H1 (cell line): ENCODE results near the gene DCBLD2. TPM values are rescaled to one million over a fixed set of nuclear protein-coding genes. Genes with fewer than 3 reads are reported as not detected.

Experiments
- CTCF ChIA-PET: fragments of 300-600 bp; sonication (Branson Sonifier 250); formaldehyde crosslinking; loops from one replicate; lab custom pipeline; 2021; ENCODE audit not compliant: partially characterized antibody; lab: Charles Lee
- POLR2A ChIA-PET: fragments of 300-600 bp; sonication (Branson Sonifier 250); formaldehyde crosslinking; loops from one replicate; lab custom pipeline; 2021; ENCODE audit warnings: inconsistent platforms; ENCODE audit not compliant: partially characterized antibody; lab: Charles Lee
- DNase-seq, 2 experiments: peaks; one replicate each; pipeline versions ENCODE4 v3.0.0 to v3.0.0-alpha.2; 2010 to 2022; ENCODE audit warnings: low spot score in 2 of 2, low read depth in 1 of 2, mixed read lengths in 1 of 2
- FAIRE-seq: peaks from 2 replicates; lab custom pipeline; 2011; peaks lifted over from hg19 to GRCh38; lab: Jason Lieb, UNC
- H2AFZ ChIP-seq: 2 replicates; pipeline ENCODE4 v1.8.1; 2012; ENCODE audit warnings: low read length, inconsistent platforms
- H2AK5ac ChIP-seq: 2 replicates; pipeline ENCODE4 v1.6.1; 2013; ENCODE audit warnings: low read depth, low read length
- H2BK120ac ChIP-seq: replicated peaks from 2 replicates; pipeline ENCODE3; 2013; ENCODE audit warnings: low read depth, low read length, inconsistent platforms
- H2BK12ac ChIP-seq: 2 replicates; pipeline ENCODE4 v1.6.1; 2013; ENCODE audit warnings: low read depth, low read length
- H2BK15ac ChIP-seq: 2 replicates; pipeline ENCODE4 v1.6.1; 2013; ENCODE audit warnings: low read length
- H2BK20ac ChIP-seq: 2 replicates; pipeline ENCODE4 v1.6.1; 2013; ENCODE audit warnings: low read length
- H2BK5ac ChIP-seq: 2 replicates; pipeline ENCODE4 v1.6.1; 2013; ENCODE audit warnings: low read depth, low read length
- H3K14ac ChIP-seq: 2 replicates; pipeline ENCODE4 v1.6.1; 2013; ENCODE audit warnings: inconsistent platforms; ENCODE audit not compliant: insufficient read length
- H3K18ac ChIP-seq: 2 replicates; pipeline ENCODE4 v1.6.1; 2013; ENCODE audit warnings: low read length; ENCODE audit errors: extremely low read depth
- H3K23ac ChIP-seq: 2 replicates; pipeline ENCODE4 v1.6.1; 2013; ENCODE audit warnings: inconsistent platforms; ENCODE audit not compliant: insufficient read length
- H3K23me2 ChIP-seq: 2 replicates; pipeline ENCODE4 v1.6.1; 2013; ENCODE audit warnings: low read depth, low read length
- H3K27ac ChIP-seq: 2 replicates; pipeline ENCODE4 v1.6.1; 2011; ENCODE audit warnings: low read depth, low read length, inconsistent platforms
- H3K27me3 ChIP-seq, 4 experiments: replicated peaks in 1 of 4; 1 replicate in 1 of 4; 2 replicates in 3 of 4; pipeline versions ENCODE4 v1.6.1 to v1.8.1; 2011 to 2013; ENCODE audit warnings: low read length in 3 of 4, mild to moderate bottlenecking in 3 of 4, inconsistent platforms in 2 of 4, mixed read lengths in 2 of 4, moderate library complexity in 1 of 4; ENCODE audit not compliant: control insufficient read depth in 3 of 4, insufficient read depth in 3 of 4; ENCODE audit errors: extremely low read depth in 1 of 4
- H3K36me3 ChIP-seq, 4 experiments: 2 replicates each; pipeline versions ENCODE4 v1.6.1 to v1.8.1; 2011 to 2013; ENCODE audit warnings: mild to moderate bottlenecking in 4 of 4, low read length in 3 of 4, moderate library complexity in 2 of 4, control low read depth in 1 of 4, inconsistent platforms in 1 of 4; ENCODE audit not compliant: insufficient read depth in 4 of 4, control insufficient read depth in 2 of 4
- H3K4ac ChIP-seq: replicated peaks from 2 replicates; pipeline ENCODE3; 2013; ENCODE audit warnings: low read length, low read depth, mixed read lengths, inconsistent platforms; ENCODE audit not compliant: insufficient read length
- H3K4me1 ChIP-seq, 4 experiments: replicated peaks in 1 of 4; 1 replicate in 1 of 4; 2 replicates in 3 of 4; pipeline versions ENCODE4 v1.6.1 to v1.8.1; 2011 to 2013; ENCODE audit warnings: low read length in 3 of 4, inconsistent platforms in 2 of 4, mixed read lengths in 1 of 4; ENCODE audit not compliant: insufficient read depth in 4 of 4, control insufficient read depth in 3 of 4
- H3K4me2 ChIP-seq, 2 experiments: 2 replicates each; pipeline versions ENCODE4 v1.6.1 to v1.8.1; 2011 to 2013; ENCODE audit warnings: low read depth in 2 of 2, low read length in 2 of 2, control low read depth in 1 of 2, inconsistent platforms in 1 of 2, mild to moderate bottlenecking in 1 of 2; ENCODE audit not compliant: insufficient read depth in 1 of 2
- H3K4me3 ChIP-seq, 4 experiments: fragments of 200-600, 300-600 bp in 1 of 4; sonication (generic), shearing (Covaris generic), sonication (Bioruptor Twin) in 1 of 4; 2 replicates each; pipeline versions ENCODE4 v1.5.1 to v1.8.1; 2011 to 2016; ENCODE audit warnings: low read length in 4 of 4, low read depth in 3 of 4, control low read depth in 2 of 4, inconsistent platforms in 2 of 4, mild to moderate bottlenecking in 2 of 4, mixed read lengths in 1 of 4, moderate library complexity in 1 of 4; ENCODE audit not compliant: insufficient read depth in 2 of 4; ENCODE audit errors: extremely low read depth in 1 of 4
- H3K56ac ChIP-seq: replicated peaks from 2 replicates; pipeline ENCODE3; 2013; ENCODE audit warnings: low read depth, mild to moderate bottlenecking, mixed read lengths, low read length, inconsistent platforms; ENCODE audit not compliant: insufficient read length
- H3K79me1 ChIP-seq: 2 replicates; pipeline ENCODE4 v1.6.1; 2013; ENCODE audit warnings: low read depth, low read length, control low read depth
- H3K79me2 ChIP-seq, 2 experiments: 2 replicates each; pipeline versions ENCODE4 v1.6.1 to v1.8.1; 2012 to 2013; ENCODE audit warnings: low read length in 2 of 2, mild to moderate bottlenecking in 2 of 2, inconsistent platforms in 1 of 2; ENCODE audit not compliant: insufficient read depth in 2 of 2, control insufficient read depth in 1 of 2
- H3K9ac ChIP-seq, 4 experiments: replicated peaks in 1 of 4; 1 replicate in 1 of 4; 2 replicates in 3 of 4; pipeline versions ENCODE4 v1.6.1 to v1.8.1; 2011 to 2013; ENCODE audit warnings: low read depth in 3 of 4, low read length in 3 of 4, control low read depth in 2 of 4, mild to moderate bottlenecking in 2 of 4, moderate library complexity in 2 of 4, inconsistent platforms in 1 of 4; ENCODE audit errors: extremely low read depth in 1 of 4
- H3K9me3 ChIP-seq, 2 experiments: 2 replicates each; pipeline versions ENCODE4 v1.6.1 to v1.8.1; 2012 to 2013; ENCODE audit warnings: mild to moderate bottlenecking in 2 of 2, moderate library complexity in 2 of 2, control low read depth in 1 of 2, inconsistent platforms in 1 of 2, low read depth in 1 of 2, low read length in 1 of 2, mixed read lengths in 1 of 2; ENCODE audit not compliant: insufficient read depth in 2 of 2
- H4K20me1 ChIP-seq, 2 experiments: replicated peaks in 1 of 2; 2 replicates each; pipeline versions ENCODE3 to v1.8.1; 2011 to 2013; ENCODE audit warnings: inconsistent platforms in 2 of 2, low read length in 2 of 2, mild to moderate bottlenecking in 1 of 2; ENCODE audit not compliant: insufficient read depth in 2 of 2, control insufficient read depth in 1 of 2
- H4K5ac ChIP-seq: 2 replicates; pipeline ENCODE4 v1.6.1; 2013; ENCODE audit warnings: low read length, low read depth, mixed read lengths, inconsistent platforms; ENCODE audit not compliant: insufficient read length
- H4K8ac ChIP-seq: 2 replicates; pipeline ENCODE4 v1.8.0; 2013; ENCODE audit warnings: mild to moderate bottlenecking, moderate library complexity, low read length, inconsistent platforms; ENCODE audit not compliant: insufficient read depth; ENCODE audit errors: extremely low read depth
- H4K91ac ChIP-seq: replicated peaks from 2 replicates; pipeline ENCODE3; 2013; ENCODE audit warnings: low read length, mixed read lengths, inconsistent platforms; ENCODE audit not compliant: insufficient read length
- CREB1 ChIP-seq: IDR thresholded peaks from 2 replicates; pipeline ENCODE4 v1.6.1; 2012; ENCODE audit warnings: inconsistent platforms
- HDAC2 ChIP-seq, 2 experiments: fragments of 300-600 bp in 1 of 2; sonication (generic) in 1 of 2; IDR thresholded peaks; 2 replicates each; pipeline ENCODE4 v1.6.1; 2011 to 2012; ENCODE audit warnings: low read depth in 2 of 2, low read length in 2 of 2, mild to moderate bottlenecking in 2 of 2, moderate library complexity in 2 of 2, borderline replicate concordance in 1 of 2, inconsistent platforms in 1 of 2
- KDM1A ChIP-seq: fragments of 200-600, 300-600 bp; sonication (generic); IDR thresholded peaks from 2 replicates; pipeline ENCODE4 v1.7.1; 2016; ENCODE audit warnings: mild to moderate bottlenecking, low read length, borderline replicate concordance
- KDM4A ChIP-seq: IDR thresholded peaks from one replicate; pipeline ENCODE4 v1.7.1; 2012; ENCODE audit warnings: low read depth, mild to moderate bottlenecking, moderate library complexity, low read length, inconsistent platforms; ENCODE audit not compliant: severe bottlenecking
- MAFK ChIP-seq: IDR thresholded peaks from 2 replicates; pipeline ENCODE4 v1.6.1; 2012; ENCODE audit warnings: low read depth, mild to moderate bottlenecking, improper control_type of control experiment, low read length
- RAD21 ChIP-seq, 2 experiments: IDR thresholded peaks in 1 of 2; conservative IDR thresholded peaks in 1 of 2; 2 replicates each; pipeline ENCODE4 v1.6.1; 2011; ENCODE audit warnings: low read depth in 2 of 2, low read length in 2 of 2, improper control_type of control experiment in 1 of 2, inconsistent platforms in 1 of 2, mild to moderate bottlenecking in 1 of 2, moderate library complexity in 1 of 2
- TBP ChIP-seq: IDR thresholded peaks from 2 replicates; pipeline ENCODE4 v1.6.1; 2011; ENCODE audit warnings: low read depth, low read length, improper control_type of control experiment
- WGBS, 2 experiments: shearing (Covaris generic) in 1 of 2; methylation state at CpG; one replicate each; pipeline versions ENCODE4 v1.1.6 to v1.1.7; 2013 to 2015; ENCODE audit warnings: low lambda C conversion rate in 2 of 2, mixed read lengths in 2 of 2, inconsistent platforms in 1 of 2, low coverage in 1 of 2, missing lambda C conversion rate in 1 of 2; ENCODE audit not compliant: insufficient replicate concordance in 2 of 2, insufficient coverage in 1 of 2, insufficient read length in 1 of 2; ENCODE audit errors: extremely low coverage in 1 of 2, missing lambda C conversion rate in 1 of 2; 5-methylcytosine and 5-hydroxymethylcytosine counted together
- polyA plus RNA-seq, 7 experiments: library from polyadenylated mRNA; depleted of rRNA in 3 of 7; stranded (reverse) in 5 of 7; unstranded in 2 of 7; fragments of >200 nt in 5 of 7; fragments of 200-250 nt in 2 of 7; gene quantifications; 1 replicate in 5 of 7; 2 replicates in 1 of 7; 4 replicates in 1 of 7; pipeline versions ENCODE4 v1.2.1 to v1.2.3, GENCODE V29; 2011 to 2013; ENCODE audit warnings: missing spikeins in 2 of 7, mixed read lengths in 2 of 7
- total RNA-seq: library from RNA; stranded (reverse); fragmentation: NEBNext Ultra II Directional; extraction: Animal tissue kit (Norgen Biotek cat#: 25700); gene quantifications from 2 replicates; pipeline ENCODE4 v1.2.1, GENCODE V29; 2021
- TF ChIP-seq, protein P1 (sequence below), 3 experiments: IDR thresholded peaks; 1 replicate in 2 of 3; 2 replicates in 1 of 3; pipeline versions ENCODE4 v1.5.1 to v1.6.1; 2011; ENCODE audit warnings: low read length in 3 of 3, mild to moderate bottlenecking in 3 of 3, inconsistent platforms in 2 of 3, low read depth in 1 of 3, moderate library complexity in 1 of 3; ENCODE audit not compliant: insufficient read depth in 1 of 3; ENCODE audit errors: control extremely low read depth in 1 of 3

The DCBLD2 gene
- total and polyA plus RNA-seq, 2 of the 8 experiments (the other 6 are each of a cell fraction or from before 2014, with no cell fraction given) = 19.6 to 63.8 TPM

DNA sequence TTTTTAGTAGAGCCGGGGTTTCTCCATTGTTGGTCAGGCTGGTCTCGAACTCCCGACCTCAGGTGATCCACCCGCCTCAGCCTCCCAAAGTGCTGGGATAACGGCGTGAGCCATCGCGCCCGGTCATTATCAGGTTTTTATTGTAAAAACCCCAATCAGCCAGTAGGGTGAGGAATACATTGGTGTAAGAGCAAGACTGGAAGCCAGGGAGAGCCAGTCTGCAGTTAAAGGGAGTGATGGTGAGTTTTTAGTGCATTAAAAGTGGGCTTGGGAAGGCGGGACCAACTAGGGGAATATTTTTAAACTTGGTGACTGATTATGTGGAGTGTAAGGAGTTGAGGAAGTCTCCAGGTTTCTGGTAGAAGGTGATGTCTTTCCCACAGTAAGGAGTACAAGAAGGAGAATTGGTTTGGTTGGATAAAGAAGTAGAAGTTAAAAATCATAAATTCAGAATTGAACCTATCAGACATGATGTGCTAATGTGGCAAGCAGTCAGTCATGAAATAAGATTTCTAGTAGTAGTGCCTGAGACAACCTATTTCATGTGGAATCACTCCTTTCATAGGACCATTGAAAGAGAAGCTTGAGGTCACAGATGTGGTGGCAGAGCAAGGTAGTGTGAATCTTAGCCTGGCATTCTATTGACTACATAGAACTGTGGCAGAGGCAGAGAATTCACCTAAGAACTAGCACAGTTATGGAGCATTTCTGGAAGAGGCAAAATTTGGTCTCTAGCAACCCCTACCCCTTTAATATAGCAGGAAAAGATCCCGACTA lies 2.4 kb upstream of the DCBLD2 start:
- H3K4ac ChIP-seq = no peak overlapping the region
- no peak overlapping the region for H3K18ac ChIP-seq
- no peak overlapping the region for H3K14ac ChIP-seq
- H2BK5ac ChIP-seq = no peak overlapping the region
- no peak overlapping the region for H2BK15ac ChIP-seq
- H3K9me3 ChIP-seq = no peaks in the 10 kb centered on the region; a peak in 1 of 4 replicates
- H2BK12ac ChIP-seq = no peak overlapping the region
- H4K5ac ChIP-seq = no peak overlapping the region
- H2AFZ ChIP-seq = no peak overlapping the region
- H3K23me2 ChIP-seq = no peaks in the 10 kb centered on the region; the same call in none of the 2 replicates
- DNase-seq = no peak
- peaks cover 0 to 20% of the 10 kb centered on the region in 2 experiments; a peak in 3 of 4 replicates for H3K79me2 ChIP-seq
- ChIA-PET CTCF (interaction anchor here (0.7 kb wide), 1 partner anchor 10 kb away, joined by 3 read pairs; no protein-coding TSS in a partner anchor), POLR2A (interaction anchor here (4.5 kb wide), 1 partner anchor 13 kb away, joined by 54 read pairs; no protein-coding TSS in a partner anchor)
- 88% methylated on average over 11 of the region's 11 CpGs; no CpG with 5 or more reads in 1 of the 2 experiments for WGBS, 2 experiments
- no peak overlapping the region for H3K56ac ChIP-seq
- no peak overlapping the region for H3K23ac ChIP-seq
- H4K91ac ChIP-seq = no peak overlapping the region
- H3K27me3 ChIP-seq = no peaks in the 10 kb centered on the region
- peaks cover 0 to 5% of the 10 kb centered on the region in 2 experiments for H4K20me1 ChIP-seq
- no peaks in the 10 kb centered on the region for H3K36me3 ChIP-seq
- no peak overlapping the region for H2BK120ac ChIP-seq
- H3K4me1 ChIP-seq = peaks cover 0 to 11% (median 4%) of the 10 kb centered on the region in 4 experiments; a peak in 4 of 7 replicates
- H2BK20ac ChIP-seq = no peak overlapping the region
- no peak overlapping the region for H4K8ac ChIP-seq
- no peak overlapping the region for H2AK5ac ChIP-seq
- H3K79me1 ChIP-seq = no peaks in the 10 kb centered on the region
- no peak overlapping the region for H3K4me3 ChIP-seq
- no peak overlapping the region for H3K9ac ChIP-seq
- peak overlapping the region in 1 of 2 experiments; percentile 81; a peak in 1 of 4 replicates for H3K4me2 ChIP-seq
- no peak overlapping the region for H3K27ac ChIP-seq
- no peak for FAIRE-seq
- no peak for TF ChIP-seq CREB1
- no peak for TF ChIP-seq HDAC2 (IDR thresholded peaks at IDR 0.05; ENCODE audit: borderline replicate concordance in 1 of 2, low read depth in 2 of 2, low read length in 2 of 2)
- no peak for TF ChIP-seq MAFK
- TF ChIP-seq KDM4A = no peak
- TF ChIP-seq, protein P1, sequence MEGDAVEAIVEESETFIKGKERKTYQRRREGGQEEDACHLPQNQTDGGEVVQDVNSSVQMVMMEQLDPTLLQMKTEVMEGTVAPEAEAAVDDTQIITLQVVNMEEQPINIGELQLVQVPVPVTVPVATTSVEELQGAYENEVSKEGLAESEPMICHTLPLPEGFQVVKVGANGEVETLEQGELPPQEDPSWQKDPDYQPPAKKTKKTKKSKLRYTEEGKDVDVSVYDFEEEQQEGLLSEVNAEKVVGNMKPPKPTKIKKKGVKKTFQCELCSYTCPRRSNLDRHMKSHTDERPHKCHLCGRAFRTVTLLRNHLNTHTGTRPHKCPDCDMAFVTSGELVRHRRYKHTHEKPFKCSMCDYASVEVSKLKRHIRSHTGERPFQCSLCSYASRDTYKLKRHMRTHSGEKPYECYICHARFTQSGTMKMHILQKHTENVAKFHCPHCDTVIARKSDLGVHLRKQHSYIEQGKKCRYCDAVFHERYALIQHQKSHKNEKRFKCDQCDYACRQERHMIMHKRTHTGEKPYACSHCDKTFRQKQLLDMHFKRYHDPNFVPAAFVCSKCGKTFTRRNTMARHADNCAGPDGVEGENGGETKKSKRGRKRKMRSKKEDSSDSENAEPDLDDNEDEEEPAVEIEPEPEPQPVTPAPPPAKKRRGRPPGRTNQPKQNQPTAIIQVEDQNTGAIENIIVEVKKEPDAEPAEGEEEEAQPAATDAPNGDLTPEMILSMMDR (IDR thresholded peaks at IDR 0.05; ENCODE audit: control extremely low read depth in 1 of 3, insufficient read depth in 1 of 3, low read depth in 1 of 3, low read length in 3 of 3) = peak in 2 of 3 experiments; percentile 21 to 36; a peak in 2 of 4 replicates
- TF ChIP-seq KDM1A = no peak
- TF ChIP-seq TBP = no peak
- TF ChIP-seq RAD21 (IDR thresholded peaks at IDR 0.05 in 1 of 2, conservative IDR thresholded peaks at IDR 0.05 in 1 of 2; ENCODE audit: low read depth in 2 of 2, low read length in 2 of 2) = peak in 1 of 2 experiments; percentile 21; a peak in 1 of 4 replicates
